ENCODE measurements around the gene RYR3.

- TF ChIP-seq CTCF (IDR thresholded peaks at IDR 0.05) (no peak), POLR2A (IDR thresholded peaks at IDR 0.05) (no peak)
Measured at GRCh38 chr15:33857726-33858125, 547.0 kb downstream of the RYR3 start.
